DMS114 treated with DMSO at 0.1 percent for 48 hours (cell line): ENCODE results near the gene OPCML.

Experiments used
- DNase-seq: peaks from one replicate; lab custom pipeline; 2025; ENCODE audit not compliant: unreplicated experiment; lab: John Stamatoyannopoulos, UW

OPCML gene

GRCh38 chr11:132777067-132777975 is 755.0 kb downstream of the OPCML start:
- DNase-seq = no peak

DNA sequence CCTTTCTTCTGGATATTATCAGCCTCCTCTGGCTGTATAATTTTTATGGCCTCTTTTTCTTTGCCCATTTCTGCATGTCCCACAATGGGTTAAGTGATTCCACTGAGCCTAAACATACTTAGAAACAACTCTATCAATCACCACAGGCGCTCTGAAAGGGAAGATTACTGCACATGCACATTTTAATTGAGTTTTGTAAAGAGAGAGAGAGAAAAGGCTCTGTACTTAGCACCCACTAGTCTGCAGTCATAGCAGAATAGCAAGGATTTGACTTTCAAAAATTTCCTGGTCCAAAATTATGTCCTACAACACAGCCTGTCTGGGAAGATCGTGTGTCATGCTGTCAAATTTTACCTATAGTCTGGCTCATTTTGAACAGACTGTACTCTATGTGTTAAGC is 758.5 kb downstream of the OPCML start:
- DNase-seq = no peak

DNA sequence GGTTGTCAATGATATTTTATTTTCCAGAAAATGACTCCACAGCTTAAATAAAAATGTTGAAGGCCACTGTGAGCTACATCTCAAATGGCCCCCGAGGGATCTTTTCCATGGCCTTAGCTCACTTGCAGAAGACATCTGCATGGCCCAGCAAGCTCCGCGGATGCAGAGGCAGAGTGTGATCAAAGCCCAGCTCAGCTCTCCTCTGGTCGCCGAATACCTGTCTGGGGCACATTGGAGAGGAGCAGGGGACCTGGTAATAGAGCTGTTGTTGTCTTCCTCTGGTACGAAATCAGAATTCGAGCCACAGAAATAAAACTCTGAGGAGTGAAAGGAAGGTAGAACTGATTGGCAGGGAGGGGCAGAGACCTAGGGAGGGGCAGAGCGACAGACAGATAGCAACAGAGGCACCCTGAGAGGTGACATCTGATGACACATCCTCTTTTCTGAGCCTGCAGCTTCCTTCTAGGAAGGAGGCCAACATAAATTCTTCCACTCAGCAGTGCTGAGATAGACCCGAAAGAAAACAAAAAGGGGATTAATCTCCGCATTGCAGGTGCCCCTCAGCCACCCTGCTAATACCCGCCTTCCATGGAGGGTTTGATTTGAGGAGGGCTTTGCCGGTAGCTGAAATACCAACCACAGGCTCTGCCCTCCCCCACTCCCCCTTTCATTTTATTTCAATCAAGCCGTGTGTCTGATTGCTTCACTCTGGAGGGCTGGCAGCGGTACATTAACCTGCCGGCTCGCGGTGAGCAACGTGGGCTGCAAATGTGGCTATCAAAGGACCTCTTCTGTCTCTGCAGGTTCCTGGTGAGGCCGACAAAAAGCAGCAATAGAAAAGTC is 759.4 kb downstream of the OPCML start:
- no peak for DNase-seq

DNA sequence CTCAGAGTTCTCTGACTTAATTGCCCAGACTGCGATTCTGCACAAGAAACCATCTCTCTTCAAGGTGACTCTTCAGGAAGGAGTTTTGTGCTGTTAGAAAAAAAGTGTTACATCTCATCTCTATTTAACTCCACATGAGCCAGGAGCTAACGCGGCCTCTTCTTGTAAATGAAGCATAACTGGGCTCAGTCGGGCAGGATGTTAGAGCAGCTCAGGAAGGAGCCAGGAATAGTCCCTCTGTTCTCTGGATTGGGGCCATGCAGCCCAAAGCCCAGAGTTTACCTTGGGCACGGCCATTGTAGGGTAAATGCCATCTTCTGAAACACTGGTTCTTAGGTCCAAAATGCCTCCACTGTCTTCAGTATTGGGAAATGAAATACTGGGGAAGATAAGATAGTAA is 760.6 kb downstream of the OPCML start:
- DNase-seq = no peak

GRCh38 chr11:132770829-132771530 is 761.3 kb downstream of the OPCML start:
- DNase-seq = no peak

GRCh38 chr11:132763503-132763902 is 768.8 kb downstream of the OPCML start:
- DNase-seq = no peak

- DNase-seq = no peak
Observed at GRCh38 chr11:132755934-132756333, 776.4 kb downstream of the OPCML start.

- no peak for DNase-seq
Observed at GRCh38 chr11:132751516-132752250, 780.6 kb downstream of the OPCML start.

- no peak for DNase-seq
Observed at GRCh38 chr11:132746305-132746704, 786.0 kb downstream of the OPCML start.

DNA sequence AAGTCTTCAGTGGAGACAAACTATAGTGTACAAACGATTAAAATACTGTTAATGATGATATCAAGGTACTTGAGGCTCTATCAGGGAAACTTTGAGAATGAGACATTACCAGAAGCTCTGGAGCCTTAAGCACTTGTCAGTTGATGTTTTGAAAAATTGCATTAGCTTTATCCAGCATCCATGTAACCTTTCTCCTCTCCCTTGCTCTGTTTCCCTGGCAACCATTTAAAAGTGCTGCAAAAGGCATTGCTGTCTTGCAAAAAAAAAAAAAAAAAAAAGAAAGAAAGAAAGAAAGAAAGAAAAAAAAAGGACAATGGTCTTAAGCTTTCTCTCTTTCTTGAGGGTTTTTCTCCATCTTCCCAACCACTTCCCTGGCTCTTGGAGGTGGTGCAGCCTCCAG is 787.0 kb downstream of the OPCML start:
- DNase-seq = no peak

DNA sequence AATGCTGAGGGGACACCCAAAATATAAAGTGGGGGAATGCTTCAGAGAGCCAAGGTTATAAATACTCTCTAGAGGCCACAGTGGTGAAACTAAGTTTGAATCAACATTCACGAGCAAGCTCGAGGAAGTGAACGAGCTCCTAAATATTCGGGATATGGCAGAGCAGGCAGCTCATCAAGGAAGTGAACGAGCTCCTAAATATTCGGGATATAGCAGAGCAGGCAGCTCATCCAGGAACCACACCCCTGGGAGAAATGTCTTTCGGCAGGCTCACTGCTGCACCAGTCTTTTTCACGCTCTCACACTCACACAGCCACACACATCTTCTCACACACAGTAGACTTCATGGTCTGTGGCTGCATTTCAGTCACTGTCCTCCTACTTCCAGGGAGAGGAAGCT is 787.5 kb downstream of the OPCML start:
- DNase-seq = no peak

DNA sequence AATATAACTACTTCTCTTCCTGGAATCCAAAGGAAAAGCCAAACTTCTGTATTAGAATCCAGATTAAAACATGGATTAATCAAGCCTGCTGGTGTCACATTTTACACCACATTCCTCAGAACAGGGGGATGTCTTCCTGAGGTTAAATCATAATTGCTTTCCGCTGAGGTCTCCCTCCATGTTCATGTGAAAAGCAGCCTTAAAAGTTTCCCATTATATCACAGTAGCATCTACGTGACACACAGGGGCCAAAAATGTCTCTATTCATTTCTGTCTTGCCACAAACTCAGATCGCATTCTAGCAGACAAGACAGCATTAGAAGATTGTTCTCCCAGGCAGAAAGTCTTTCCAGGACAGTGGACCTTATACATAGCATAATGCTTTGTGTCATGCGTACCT is 788.7 kb downstream of the OPCML start:
- DNase-seq = no peak

GRCh38 chr11:132742929-132743328 is 789.4 kb downstream of the OPCML start:
- no peak for DNase-seq

DNA sequence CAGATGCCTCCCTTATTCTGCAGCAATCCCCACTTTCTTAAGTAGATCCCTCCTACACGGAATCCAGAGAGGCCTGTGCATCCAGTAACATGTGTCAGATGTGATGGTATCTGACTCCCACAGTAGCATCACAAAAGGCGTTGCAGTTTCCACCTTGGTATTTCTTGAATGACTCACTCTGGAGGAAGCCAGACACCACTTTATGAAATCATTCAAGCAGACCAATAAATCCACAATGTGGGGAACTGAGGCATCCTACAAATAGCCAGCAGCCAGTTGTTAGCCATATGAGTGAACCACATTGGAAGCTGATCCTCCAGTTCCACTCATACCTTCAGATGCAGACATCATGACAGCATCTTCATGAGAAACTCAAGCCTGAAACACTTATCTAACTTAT is 798.1 kb downstream of the OPCML start:
- DNase-seq = no peak

DNA sequence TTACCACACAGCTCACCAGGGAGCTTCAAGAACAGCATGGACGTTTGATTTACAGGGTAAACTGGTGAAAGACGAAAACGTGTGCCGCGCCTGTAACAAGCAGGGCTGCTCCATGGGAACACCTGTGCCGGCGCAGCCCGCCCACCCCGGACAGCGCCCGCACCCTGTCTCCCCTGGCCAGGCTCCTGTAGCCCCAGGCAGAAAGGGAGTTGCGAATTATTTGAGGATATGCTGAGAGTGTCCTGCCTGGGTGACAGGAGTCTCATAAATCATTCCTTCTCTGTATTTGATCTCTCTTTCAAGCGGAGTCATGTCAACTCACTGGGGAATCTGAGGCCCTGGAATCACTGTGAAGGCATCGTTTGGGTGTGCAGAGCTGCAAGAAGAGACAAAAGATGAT is 804.3 kb downstream of the OPCML start:
- DNase-seq = no peak

DNA sequence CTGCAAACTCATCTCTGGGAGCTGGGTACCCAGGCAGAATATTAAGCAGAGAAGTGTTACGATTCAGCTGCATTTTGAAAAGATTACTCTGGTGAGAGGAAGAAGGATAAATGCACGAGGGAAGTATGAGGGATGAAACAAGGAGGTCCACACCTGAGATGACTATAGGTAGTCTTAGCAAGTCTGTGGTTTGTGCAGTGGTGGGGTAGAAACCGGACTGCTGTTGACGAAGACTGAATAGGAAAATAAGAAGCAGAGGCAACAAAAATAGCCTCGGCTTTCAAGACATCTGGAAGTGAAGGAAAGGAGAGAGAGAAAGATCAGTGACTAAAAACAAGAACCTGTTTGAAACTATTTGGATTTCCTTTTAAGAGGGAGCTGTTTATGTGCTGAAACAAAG is 810.8 kb downstream of the OPCML start:
- DNase-seq = no peak

DNA sequence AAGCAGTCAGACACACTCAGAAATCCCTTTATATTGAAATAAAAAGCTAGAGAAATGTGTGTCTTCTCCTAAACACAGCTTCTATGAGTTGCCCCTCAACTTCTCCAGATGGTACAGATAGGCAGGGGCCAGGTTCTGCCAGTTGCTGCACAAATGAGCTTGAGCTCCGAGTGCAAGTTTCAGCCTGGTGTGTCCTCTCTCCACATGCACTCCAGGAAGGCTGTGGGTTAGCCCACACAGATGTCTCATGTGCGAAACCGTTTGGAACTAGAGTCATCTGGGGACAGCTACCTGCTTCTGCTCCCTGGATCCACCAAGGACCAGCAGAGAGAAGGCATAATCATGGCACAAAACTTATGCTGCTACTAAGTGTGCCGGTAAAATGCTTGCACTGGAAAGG is 812.6 kb downstream of the OPCML start:
- DNase-seq = no peak

DNA sequence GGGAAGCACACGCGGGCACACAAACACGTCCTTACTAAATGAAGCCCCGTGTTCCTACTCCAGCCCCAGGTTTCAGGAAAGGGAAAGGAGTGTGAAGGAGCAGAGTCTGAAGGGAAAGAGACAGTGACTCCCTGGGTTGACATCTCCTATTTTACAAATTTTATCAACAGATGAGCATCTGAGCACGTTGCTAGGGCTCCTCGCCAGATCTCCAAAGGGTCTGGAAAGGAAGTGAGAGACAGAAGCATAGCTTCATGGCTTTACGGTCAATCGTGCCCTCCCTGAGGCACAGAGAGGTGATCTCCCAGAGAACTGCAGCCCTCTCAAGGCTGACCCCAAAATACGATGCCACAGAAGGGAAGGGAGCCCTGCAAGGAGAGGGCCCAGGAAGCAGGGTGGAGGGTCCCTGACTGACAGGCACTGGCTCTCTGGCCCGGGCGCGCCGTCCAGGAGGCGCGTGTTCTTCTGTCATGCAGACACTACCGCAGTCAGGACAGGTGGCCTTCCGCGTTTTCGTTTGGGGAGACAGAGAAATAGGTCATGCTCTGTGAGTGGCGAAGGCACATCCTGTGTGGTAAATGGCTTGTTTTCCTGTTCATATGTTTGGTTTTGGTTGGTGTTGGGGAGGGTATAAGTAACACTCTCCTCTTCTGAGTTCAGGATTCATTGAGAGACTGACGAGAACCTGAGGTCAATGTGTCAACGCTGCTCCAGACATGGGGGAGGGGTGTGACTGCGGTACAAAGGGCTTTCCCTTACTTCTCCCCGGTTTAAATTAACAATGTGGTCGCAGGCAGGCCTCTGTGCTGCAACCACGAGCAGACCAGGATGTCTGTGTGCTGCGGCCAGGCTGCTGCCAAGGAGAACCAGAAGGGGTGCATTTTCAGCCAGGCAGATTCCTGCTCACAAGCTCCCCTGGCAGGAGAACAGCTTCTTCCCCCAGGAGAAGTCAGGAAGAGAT is 813.3 kb downstream of the OPCML start:
- DNase-seq = no peak

DNA sequence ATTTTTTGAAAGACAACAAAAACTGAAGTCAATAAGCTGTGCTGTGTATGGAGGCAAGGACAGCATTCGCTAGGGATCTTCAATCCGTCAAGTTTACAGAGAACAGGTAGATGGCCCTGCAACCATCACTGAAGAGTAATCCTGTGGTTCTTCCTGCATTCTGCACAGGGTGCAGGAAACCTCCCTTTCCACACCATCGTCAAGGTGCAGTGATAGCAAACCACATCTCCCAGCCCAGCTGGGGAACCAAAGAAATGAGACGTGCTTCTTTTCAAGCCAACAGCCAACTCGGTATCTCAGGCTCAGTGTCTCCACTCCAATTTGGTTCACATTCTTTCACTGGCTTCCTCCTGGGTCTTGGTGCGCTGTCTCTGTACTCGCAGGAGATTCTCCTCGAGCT is 814.5 kb downstream of the OPCML start:
- DNase-seq = no peak

GRCh38 chr11:132716037-132716436 is 816.3 kb downstream of the OPCML start:
- DNase-seq = no peak
